H1 (cell line): ENCODE data around the gene CA10.

Experiments
- CTCF ChIP-seq, 3 experiments: IDR thresholded peaks; 1 replicate in 2 of 3; 2 replicates in 1 of 3; pipeline versions ENCODE4 v1.5.1 to v1.6.1; 2011; ENCODE audit warnings: low read length in 3 of 3, mild to moderate bottlenecking in 3 of 3, inconsistent platforms in 2 of 3, low read depth in 1 of 3, moderate library complexity in 1 of 3; ENCODE audit not compliant: insufficient read depth in 1 of 3; ENCODE audit errors: control extremely low read depth in 1 of 3
- POLR2A ChIP-seq, 2 experiments: IDR thresholded peaks; 1 replicate in 1 of 2; 2 replicates in 1 of 2; pipeline ENCODE4 v1.6.1; 2011; ENCODE audit warnings: low read depth in 2 of 2, low read length in 2 of 2, mild to moderate bottlenecking in 2 of 2; ENCODE audit errors: control extremely low read depth in 1 of 2

GRCh38 chr17:51597345-51597744 lies 561.2 kb downstream of the CA10 start:
- no peak for TF ChIP-seq CTCF (IDR thresholded peaks at IDR 0.05; ENCODE audit: control extremely low read depth in 1 of 3, insufficient read depth in 1 of 3, low read depth in 1 of 3, low read length in 3 of 3)
- TF ChIP-seq POLR2A (IDR thresholded peaks at IDR 0.05; ENCODE audit: control extremely low read depth in 1 of 2, low read depth in 2 of 2, low read length in 2 of 2) = no peak
